H9 (cell line): Measurements from ENCODE around the gene PGAP6. TPM values are rescaled to one million over a fixed set of nuclear protein-coding genes. Genes with fewer than 3 reads are reported as not detected.

Experiments
- DNase-seq: peaks from one replicate; pipeline ENCODE4 v3.0.0-alpha.2; 2017
- H2AFZ ChIP-seq: one replicate; pipeline ENCODE4 v1.6.1; 2013; ENCODE audit warnings: mild to moderate bottlenecking, low read length, control low read depth, moderate library complexity
- H2AK5ac ChIP-seq: 2 replicates; pipeline ENCODE4 v1.6.1; 2013; ENCODE audit warnings: low read length, control low read depth, mixed read lengths; ENCODE audit not compliant: insufficient read length
- H2BK120ac ChIP-seq: one replicate; pipeline ENCODE4 v1.6.1; 2013; ENCODE audit warnings: low read depth, mild to moderate bottlenecking, low read length, control low read depth, inconsistent platforms; ENCODE audit not compliant: poor library complexity, severe bottlenecking
- H2BK12ac ChIP-seq: 2 replicates; pipeline ENCODE4 v1.6.1; 2013; ENCODE audit warnings: low read length, control low read depth, mixed read lengths, low read depth; ENCODE audit not compliant: insufficient read length
- H2BK15ac ChIP-seq: 2 replicates; pipeline ENCODE4 v1.6.1; 2013; ENCODE audit warnings: low read depth, low read length, control low read depth
- H2BK20ac ChIP-seq: one replicate; pipeline ENCODE4 v1.6.1; 2013; ENCODE audit warnings: low read depth, mild to moderate bottlenecking, low read length, control low read depth, inconsistent platforms; ENCODE audit not compliant: poor library complexity, severe bottlenecking
- H2BK5ac ChIP-seq: 2 replicates; pipeline ENCODE4 v1.6.1; 2013; ENCODE audit warnings: low read length, control low read depth, mixed read lengths; ENCODE audit not compliant: insufficient read length
- H3K14ac ChIP-seq: 2 replicates; pipeline ENCODE4 v1.6.1; 2013; ENCODE audit warnings: low read length, control low read depth; ENCODE audit not compliant: insufficient read depth
- H3K18ac ChIP-seq: 2 replicates; pipeline ENCODE4 v1.6.1; 2013; ENCODE audit warnings: low read depth, mild to moderate bottlenecking, mixed read lengths, low read length, control low read depth; ENCODE audit not compliant: insufficient read length
- H3K23ac ChIP-seq: 2 replicates; pipeline ENCODE4 v1.6.1; 2013; ENCODE audit warnings: low read length, control low read depth, mixed read lengths, low read depth; ENCODE audit not compliant: insufficient read length
- H3K23me2 ChIP-seq: 2 replicates; pipeline ENCODE4 v1.6.1; 2013; ENCODE audit warnings: low read depth, mild to moderate bottlenecking, mixed read lengths, low read length, control low read depth; ENCODE audit not compliant: insufficient read length, poor library complexity, severe bottlenecking
- H3K27ac ChIP-seq: 2 replicates; pipeline ENCODE4 v1.5.1; 2013; ENCODE audit warnings: low read length, control low read depth, mixed read lengths, low read depth; ENCODE audit not compliant: insufficient read length
- H3K27me3 ChIP-seq: 2 replicates; pipeline ENCODE4 v1.6.1; 2013; ENCODE audit warnings: low read length, control low read depth, inconsistent platforms; ENCODE audit not compliant: insufficient read depth
- H3K4ac ChIP-seq: 2 replicates; pipeline ENCODE4 v1.6.1; 2013; ENCODE audit warnings: low read depth, mild to moderate bottlenecking, control low read depth, inconsistent platforms, low read length, moderate library complexity
- H3K4me1 ChIP-seq: 2 replicates; pipeline ENCODE4 v1.6.1; 2013; ENCODE audit warnings: low read length, control low read depth, inconsistent platforms; ENCODE audit not compliant: insufficient read depth
- H3K4me2 ChIP-seq: 2 replicates; pipeline ENCODE4 v1.6.1; 2013; ENCODE audit warnings: low read length, control low read depth, mixed read lengths; ENCODE audit not compliant: insufficient read length, insufficient read depth
- H3K56ac ChIP-seq: 2 replicates; pipeline ENCODE4 v1.6.1; 2013; ENCODE audit warnings: low read depth, mild to moderate bottlenecking, mixed read lengths, low read length, control low read depth; ENCODE audit not compliant: insufficient read length
- H3K79me1 ChIP-seq: 2 replicates; pipeline ENCODE4 v1.6.1; 2013; ENCODE audit warnings: low read depth, mild to moderate bottlenecking, moderate library complexity, low read length, control low read depth, inconsistent platforms; ENCODE audit not compliant: insufficient read depth, poor library complexity, severe bottlenecking
- H3K79me2 ChIP-seq: 2 replicates; pipeline ENCODE4 v1.6.1; 2013; ENCODE audit warnings: low read length, control low read depth, inconsistent platforms; ENCODE audit not compliant: insufficient read depth
- H3K9ac ChIP-seq: 2 replicates; pipeline ENCODE4 v1.6.1; 2013; ENCODE audit warnings: low read length, control low read depth, mixed read lengths; ENCODE audit not compliant: insufficient read length; ENCODE audit errors: extremely low read depth
- H3K9me3 ChIP-seq: one replicate; pipeline ENCODE4 v1.6.1; 2013; ENCODE audit warnings: low read depth, low read length, inconsistent platforms; ENCODE audit not compliant: control insufficient read depth
- H3T11ph ChIP-seq: one replicate; pipeline ENCODE4 v1.6.1; 2013; ENCODE audit warnings: mild to moderate bottlenecking, low read length, control low read depth, inconsistent platforms
- H4K20me1 ChIP-seq: one replicate; pipeline ENCODE4 v1.6.1; 2013; ENCODE audit not compliant: control insufficient read depth, insufficient read length, insufficient read depth
- H4K5ac ChIP-seq: 2 replicates; pipeline ENCODE4 v1.6.1; 2013; ENCODE audit warnings: low read depth, mild to moderate bottlenecking, mixed read lengths, low read length, control low read depth; ENCODE audit not compliant: insufficient read length
- H4K8ac ChIP-seq: replicated peaks from 2 replicates; pipeline ENCODE4 v1.6.1; 2013; ENCODE audit warnings: low read length, control low read depth, mixed read lengths, low read depth; ENCODE audit not compliant: insufficient read length
- H4K91ac ChIP-seq: 2 replicates; pipeline ENCODE4 v1.6.1; 2013; ENCODE audit warnings: low read depth, mild to moderate bottlenecking, moderate library complexity, mixed read lengths, low read length, control low read depth; ENCODE audit not compliant: insufficient read length
- H3K27ac Mint-ChIP-seq, 3 experiments: 2 replicates in 2 of 3; 3 replicates in 1 of 3; pipeline ENCODE4 v1.8.0; 2020 to 2021; ENCODE audit warnings: mixed read lengths in 3 of 3, mild to moderate bottlenecking in 1 of 3, moderate library complexity in 1 of 3
- H3K27me3 Mint-ChIP-seq: 2 replicates; pipeline ENCODE4 v1.8.0; 2021; ENCODE audit warnings: low read depth, mild to moderate bottlenecking, moderate library complexity, mixed read lengths
- H3K36me3 Mint-ChIP-seq, 3 experiments: 2 replicates in 2 of 3; 3 replicates in 1 of 3; pipeline ENCODE4 v1.8.0; 2020 to 2021; ENCODE audit warnings: low read depth in 3 of 3, mixed read lengths in 3 of 3; ENCODE audit not compliant: insufficient read depth in 1 of 3
- H3K4me1 Mint-ChIP-seq, 2 experiments: 2 replicates each; pipeline ENCODE4 v1.8.0; 2020; ENCODE audit warnings: mixed read lengths in 2 of 2
- H3K4me3 Mint-ChIP-seq, 2 experiments: 2 replicates in 1 of 2; 3 replicates in 1 of 2; pipeline ENCODE4 v1.8.0; 2020 to 2021; ENCODE audit warnings: mild to moderate bottlenecking in 2 of 2, mixed read lengths in 2 of 2, moderate library complexity in 1 of 2
- H3K9me3 Mint-ChIP-seq, 2 experiments: 2 replicates in 1 of 2; 3 replicates in 1 of 2; pipeline ENCODE4 v1.8.0; 2020; ENCODE audit warnings: mild to moderate bottlenecking in 2 of 2, mixed read lengths in 2 of 2, moderate library complexity in 1 of 2
- CTCF ChIP-seq: fragments of 200-600 bp; sonication (generic); conservative IDR thresholded peaks from 3 replicates; pipeline ENCODE4 v1.8.0; 2021; ENCODE audit warnings: antibody characterized with exemption, mild to moderate bottlenecking
- WGBS: extraction: QIAGEN DNeasy Blood & Tissue Kit; methylation state at CpG from one replicate; pipeline ENCODE4 v1.1.7; 2013; ENCODE audit warnings: missing lambda C conversion rate, low lambda C conversion rate, mixed read lengths; ENCODE audit not compliant: insufficient read length; ENCODE audit errors: extremely low coverage; 5-methylcytosine and 5-hydroxymethylcytosine counted together
- total RNA-seq: library from RNA; stranded (reverse); gene quantifications from 2 replicates; pipeline ENCODE4 v1.2.1, GENCODE V29; 2021

PGAP6 gene
- total RNA-seq, 1 experiment from 2014 or later = 111 TPM

GRCh38 chr16:360698-361336 lies 21.0 kb downstream of the PGAP6 start:
- no peak overlapping the region for H3T11ph ChIP-seq
- H2BK12ac ChIP-seq = no peak overlapping the region
- H3K4me2 ChIP-seq = no peak overlapping the region
- H3K23me2 ChIP-seq = no peaks in the 10 kb centered on the region
- H3K27ac ChIP-seq = no peak overlapping the region
- no peaks in the 10 kb centered on the region for H3K9me3 ChIP-seq
- Mint-ChIP-seq H3K4me3 (no peak overlapping the region), H3K36me3 (0 out of 7 replicates have a peak, but pooled peaks cover 0 to 2% (median 0%) of the 10 kb centered on the region in 3 experiments), H3K27ac (no peak overlapping the region), H3K4me1 (peaks cover 4 to 12% of the 10 kb centered on the region in 2 experiments; a peak in 3 of 4 replicates), H3K27me3 (peaks cover 9% of the 10 kb centered on the region), H3K9me3 (no peaks in the 10 kb centered on the region)
- no peak overlapping the region for H2BK20ac ChIP-seq
- no peak overlapping the region for H2BK120ac ChIP-seq
- H2AFZ ChIP-seq = no peak overlapping the region
- no peak overlapping the region for H3K4ac ChIP-seq
- no peak overlapping the region for H3K56ac ChIP-seq
- H2BK5ac ChIP-seq = no peak overlapping the region
- no peak overlapping the region for H3K14ac ChIP-seq
- no peaks in the 10 kb centered on the region for H3K79me2 ChIP-seq
- no peaks in the 10 kb centered on the region for H3K4me1 ChIP-seq
- no peak overlapping the region for H4K8ac ChIP-seq
- no peak overlapping the region for H3K18ac ChIP-seq
- no peak overlapping the region for H2BK15ac ChIP-seq
- TF ChIP-seq CTCF = no peak
- no peak overlapping the region for H2AK5ac ChIP-seq
- no peak for DNase-seq
- WGBS = no CpG with 5 or more reads among the region's 47 CpGs
- H3K23ac ChIP-seq = no peak overlapping the region
- H3K27me3 ChIP-seq = no peaks in the 10 kb centered on the region
- H4K5ac ChIP-seq = no peak overlapping the region
- H3K79me1 ChIP-seq = no peaks in the 10 kb centered on the region
- H4K20me1 ChIP-seq = no peaks in the 10 kb centered on the region
- no peak overlapping the region for H4K91ac ChIP-seq
- no peak overlapping the region for H3K9ac ChIP-seq
